ENCODE results near the gene MSH3.

Gene MSH3

DNA sequence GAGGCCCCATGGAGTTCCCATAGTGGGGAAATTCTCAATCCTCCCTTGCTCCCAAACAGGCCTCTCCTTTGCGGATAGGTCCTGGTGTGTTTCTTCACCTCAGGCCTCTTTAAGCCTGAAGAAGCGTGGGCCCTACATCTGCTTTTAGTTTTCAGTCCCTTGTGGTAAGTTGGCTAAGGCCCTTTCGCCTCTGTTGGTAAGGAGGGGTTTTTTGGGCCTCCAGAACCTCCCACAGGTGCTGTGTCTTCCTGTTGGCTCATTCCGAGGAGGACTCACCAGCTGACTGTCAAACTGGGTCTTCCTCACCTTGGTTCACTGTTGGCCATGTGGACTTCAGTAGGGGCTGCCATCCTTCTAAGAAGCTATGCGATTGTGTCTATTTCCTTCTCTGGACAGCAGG, 56.8 kb downstream of the MSH3 start:
- Mint-ChIP-seq H3K4me1 (no peaks in the 10 kb centered on the region), H3K36me3 (ENCODE audit: low read depth) (peaks cover 28% of the 10 kb centered on the region), H3K27ac (no peak overlapping the region), H3K27me3 (ENCODE audit: low read depth) (no peaks in the 10 kb centered on the region), H3K9me3 (no peaks in the 10 kb centered on the region), H3K4me3 (no peak overlapping the region)
- no peak for TF ChIP-seq CTCF (IDR thresholded peaks at IDR 0.05; ENCODE audit: unreplicated experiment in 3 of 3)

DNA sequence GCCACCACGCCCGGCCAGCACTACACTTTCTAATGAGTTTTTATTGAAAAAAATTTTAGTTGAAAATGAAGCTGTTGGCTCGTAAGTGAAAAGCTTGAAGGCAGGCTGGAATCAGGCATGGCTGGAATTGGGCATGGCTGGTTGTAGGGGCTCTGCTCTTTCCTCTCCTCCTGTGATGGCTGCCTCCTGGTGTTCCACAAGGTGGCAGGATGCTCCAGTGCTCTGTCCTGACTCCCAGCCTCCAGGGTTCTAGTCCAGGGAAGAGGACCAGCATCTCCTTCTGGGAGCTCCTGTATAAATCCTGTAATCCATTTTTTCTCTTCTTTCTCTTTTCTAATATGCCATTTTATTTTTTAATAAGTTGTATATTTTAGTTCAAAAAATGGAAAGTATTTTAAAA, 57.5 kb downstream of the MSH3 start:
- H3K9me3 Mint-ChIP-seq = no peaks in the 10 kb centered on the region
- H3K27ac Mint-ChIP-seq = no peak overlapping the region
- H3K4me1 Mint-ChIP-seq = no peaks in the 10 kb centered on the region
- peak in 2 of 3 experiments; percentile 15 to 34 for TF ChIP-seq CTCF (IDR thresholded peaks at IDR 0.05; ENCODE audit: unreplicated experiment in 3 of 3)
- H3K4me3 Mint-ChIP-seq = no peak overlapping the region
- no peaks in the 10 kb centered on the region for H3K27me3 Mint-ChIP-seq (ENCODE audit: low read depth)
- peaks cover 30% of the 10 kb centered on the region for H3K36me3 Mint-ChIP-seq (ENCODE audit: low read depth)

- Mint-ChIP-seq H3K36me3 (ENCODE audit: low read depth) (peaks cover 34% of the 10 kb centered on the region), H3K4me1 (no peaks in the 10 kb centered on the region), H3K27ac (no peak overlapping the region), H3K27me3 (ENCODE audit: low read depth) (no peaks in the 10 kb centered on the region), H3K4me3 (no peak overlapping the region), H3K9me3 (no peaks in the 10 kb centered on the region)
- TF ChIP-seq CTCF (IDR thresholded peaks at IDR 0.05; ENCODE audit: unreplicated experiment in 3 of 3) = no peak
Observed at GRCh38 chr5:80712919-80713318, 58.5 kb downstream of the MSH3 start.

DNA sequence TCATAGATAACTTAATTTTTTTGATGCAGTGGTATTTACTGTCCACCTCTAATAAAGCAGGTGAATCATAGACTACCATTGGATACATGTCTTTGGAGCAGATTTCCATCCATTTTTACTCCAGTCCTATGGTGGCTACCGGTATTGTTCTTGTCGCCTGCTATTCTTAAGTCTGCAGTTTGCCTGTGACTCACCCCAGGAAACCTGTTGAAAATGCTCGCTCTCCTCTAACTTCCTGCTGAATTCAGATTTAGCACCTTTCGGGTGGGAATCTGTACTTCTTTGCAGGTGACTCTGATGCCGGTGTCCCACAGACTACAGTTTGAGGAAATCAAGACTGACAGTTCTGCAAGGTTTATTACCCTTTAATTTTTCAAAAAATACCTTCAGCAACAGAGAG, 59.2 kb downstream of the MSH3 start:
- TF ChIP-seq CTCF (IDR thresholded peaks at IDR 0.05; ENCODE audit: unreplicated experiment in 3 of 3) = no peak
- H3K36me3 Mint-ChIP-seq (ENCODE audit: low read depth) = peaks cover 39% of the 10 kb centered on the region
- no peak overlapping the region for H3K4me3 Mint-ChIP-seq
- no peak overlapping the region for H3K27ac Mint-ChIP-seq
- peaks cover under 1% of the 10 kb centered on the region for H3K9me3 Mint-ChIP-seq
- no peaks in the 10 kb centered on the region for H3K4me1 Mint-ChIP-seq
- H3K27me3 Mint-ChIP-seq (ENCODE audit: low read depth) = no peaks in the 10 kb centered on the region

DNA sequence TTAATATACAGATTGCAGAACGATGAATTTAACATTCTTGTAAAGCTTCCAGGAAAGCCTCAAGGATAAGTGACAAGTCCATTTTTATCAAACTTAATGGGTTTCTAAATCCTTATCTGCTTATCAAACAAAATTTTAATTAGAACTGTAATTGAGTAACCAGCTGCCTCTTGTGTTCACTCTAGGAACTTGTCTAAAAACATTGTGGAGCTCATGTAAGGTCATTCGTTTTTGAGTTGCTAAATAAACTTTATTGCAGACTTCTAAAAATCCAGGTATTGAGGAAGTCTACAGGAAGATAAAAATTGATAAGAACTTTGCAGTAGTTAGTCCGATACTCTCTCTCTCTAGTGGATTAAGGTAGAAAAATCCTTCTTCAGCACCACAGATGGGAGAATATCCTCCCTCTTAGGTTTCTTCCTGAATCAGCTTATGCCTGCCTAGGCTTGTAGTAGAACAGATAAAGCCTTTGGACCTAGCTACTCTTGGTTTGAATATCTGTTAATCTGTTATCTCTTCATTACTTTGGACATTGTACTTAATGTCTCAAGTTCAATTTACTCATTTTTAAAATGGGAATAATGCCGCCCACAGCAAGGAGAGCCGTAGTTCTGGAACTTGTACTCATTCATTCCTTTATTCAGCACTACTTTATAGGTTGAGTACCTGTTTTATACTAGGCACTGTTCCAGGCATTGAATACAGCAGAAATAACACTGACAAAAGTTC, 60.3 kb downstream of the MSH3 start:
- Mint-ChIP-seq H3K27ac (peak overlapping the region in 1 of 3 experiments; percentile 10), H3K36me3 (ENCODE audit: low read depth) (peaks cover 44% of the 10 kb centered on the region), H3K4me3 (no peak overlapping the region), H3K4me1 (no peaks in the 10 kb centered on the region), H3K27me3 (ENCODE audit: low read depth) (no peaks in the 10 kb centered on the region), H3K9me3 (peaks cover 5% of the 10 kb centered on the region)
- TF ChIP-seq CTCF (IDR thresholded peaks at IDR 0.05; ENCODE audit: unreplicated experiment in 3 of 3) = no peak

- Mint-ChIP-seq H3K4me1 (no peaks in the 10 kb centered on the region), H3K4me3 (no peak overlapping the region), H3K36me3 (ENCODE audit: low read depth) (peaks cover 53% of the 10 kb centered on the region), H3K27me3 (ENCODE audit: low read depth) (no peaks in the 10 kb centered on the region), H3K27ac (no peak overlapping the region), H3K9me3 (peaks cover 13% of the 10 kb centered on the region)
- no peak for TF ChIP-seq CTCF (IDR thresholded peaks at IDR 0.05; ENCODE audit: unreplicated experiment in 3 of 3)
Observed at GRCh38 chr5:80715887-80716286, 61.4 kb downstream of the MSH3 start.
